Keratinocyte (primary cell): Measurements from ENCODE around the gene KCTD1. TPM values are rescaled to one million over a fixed set of nuclear protein-coding genes. Genes with fewer than 3 reads are reported as not detected.
A peak's percentile ranks its signal among the peaks of the same experiment; 100 is the strongest.

Experiments used
- DNase-seq: peaks from one replicate; pipeline ENCODE4 v3.0.0-alpha.2; 2011; ENCODE audit warnings: low read depth, missing footprints, low spot score
- FAIRE-seq: peaks from 2 replicates; lab custom pipeline; 2011; peaks lifted over from hg19 to GRCh38; lab: Jason Lieb, UNC
- H2AFZ ChIP-seq: 2 replicates; pipeline ENCODE4 v1.6.0; 2012; ENCODE audit warnings: low read length, control low read depth, inconsistent platforms; ENCODE audit not compliant: control insufficient read depth
- H3K27ac ChIP-seq: 2 replicates; pipeline ENCODE4 v1.5.1; 2011; ENCODE audit warnings: low read length; ENCODE audit not compliant: control insufficient read depth, insufficient read depth
- H3K27me3 ChIP-seq: 3 replicates; pipeline ENCODE4 v1.6.0; 2011; ENCODE audit warnings: low read length; ENCODE audit not compliant: control insufficient read depth, insufficient read depth; ENCODE audit errors: extremely low read depth
- H3K36me3 ChIP-seq, 2 experiments: 2 replicates in 1 of 2; 3 replicates in 1 of 2; pipeline ENCODE4 v1.5.1; 2011; ENCODE audit warnings: low read length in 2 of 2, mild to moderate bottlenecking in 1 of 2; ENCODE audit not compliant: control insufficient read depth in 2 of 2, insufficient read depth in 2 of 2; ENCODE audit errors: extremely low read depth in 1 of 2
- H3K4me1 ChIP-seq: 3 replicates; pipeline ENCODE4 v1.5.1; 2011; ENCODE audit warnings: low read length; ENCODE audit not compliant: control insufficient read depth, insufficient read depth; ENCODE audit errors: extremely low read depth
- H3K4me2 ChIP-seq: 3 replicates; pipeline ENCODE4 v1.6.0; 2011; ENCODE audit warnings: low read depth, low read length; ENCODE audit not compliant: control insufficient read depth, insufficient read depth; ENCODE audit errors: extremely low read depth
- H3K4me3 ChIP-seq, 3 experiments: fragments of 200-600 bp in 1 of 3; sonication (generic) in 1 of 3; 2 replicates in 2 of 3; 3 replicates in 1 of 3; pipeline ENCODE4 v1.5.1; 2011 to 2016; ENCODE audit warnings: low read length in 3 of 3, mild to moderate bottlenecking in 3 of 3, control low read depth in 2 of 3, inconsistent platforms in 1 of 3, low read depth in 1 of 3, mixed read lengths in 1 of 3, mixed run types in 1 of 3, moderate library complexity in 1 of 3; ENCODE audit not compliant: control insufficient read depth in 2 of 3, insufficient read depth in 2 of 3; ENCODE audit errors: extremely low read depth in 1 of 3
- H3K79me2 ChIP-seq: 2 replicates; pipeline ENCODE4 v1.6.0; 2012; ENCODE audit warnings: low read length; ENCODE audit not compliant: control insufficient read depth, insufficient read depth
- H3K9ac ChIP-seq: 3 replicates; pipeline ENCODE4 v1.6.0; 2011; ENCODE audit warnings: low read length; ENCODE audit not compliant: control insufficient read depth, insufficient read depth; ENCODE audit errors: extremely low read depth
- H3K9me1 ChIP-seq: 3 replicates; pipeline ENCODE4 v1.6.0; 2011; ENCODE audit warnings: low read length; ENCODE audit not compliant: control insufficient read depth, insufficient read depth; ENCODE audit errors: extremely low read depth
- H3K9me3 ChIP-seq: 2 replicates; pipeline ENCODE4 v1.5.1; 2012; ENCODE audit warnings: low read depth, low read length; ENCODE audit not compliant: control insufficient read depth
- H4K20me1 ChIP-seq: 3 replicates; pipeline ENCODE4 v1.6.0; 2011; ENCODE audit warnings: low read length; ENCODE audit not compliant: control insufficient read depth, insufficient read depth; ENCODE audit errors: extremely low read depth
- CTCF ChIP-seq, 3 experiments: IDR thresholded peaks in 1 of 3; conservative IDR thresholded peaks in 1 of 3; optimal IDR thresholded peaks in 1 of 3; 2 replicates in 2 of 3; 3 replicates in 1 of 3; pipeline versions ENCODE3 to v1.5.1; 2011; ENCODE audit warnings: low read length in 3 of 3, mild to moderate bottlenecking in 3 of 3, moderate library complexity in 2 of 3, control low read depth in 1 of 3, inconsistent platforms in 1 of 3; ENCODE audit not compliant: insufficient read depth in 2 of 3; ENCODE audit errors: extremely low read depth in 1 of 3
- EZH2 ChIP-seq: IDR thresholded peaks from one replicate; pipeline ENCODE4 v1.6.1; 2012; ENCODE audit warnings: inconsistent platforms, mild to moderate bottlenecking, low read length, moderate library complexity
- dilution Hi-C: fragments of 300-500 bp; cut with MboI; formaldehyde crosslinking; loops from one replicate; pipeline ENCODE4 v1.7.0; 2020; ENCODE audit warnings: low sequenced_read_pairs; ENCODE audit not compliant: extremely low pct_ligation_motif_present
- polyA plus RNA-seq, 5 experiments: library from polyadenylated mRNA; depleted of rRNA in 3 of 5; stranded (reverse) in 3 of 5; stranded (forward) in 1 of 5; unstranded in 1 of 5; fragments of >200 nt; gene quantifications; 1 replicate in 1 of 5; 2 replicates in 3 of 5; 3 replicates in 1 of 5; pipeline versions ENCODE4 v1.2.1 to v1.2.3, GENCODE V29; 2011 to 2012; ENCODE audit warnings: missing spikeins in 2 of 5, low read depth in 1 of 5, low replicate concordance in 1 of 5

The KCTD1 gene
- polyA plus RNA-seq, 1 donor (not counting 4 experiments of a cell fraction or from before 2014, with no cell fraction given): 32.1 TPM

GRCh38 chr18:26488417-26489009 is 59.8 kb downstream of the KCTD1 start:
- FAIRE-seq (peak; percentile 86), DNase-seq (peak; percentile 53)
- Histone ChIP-seq H3K9me1 (no peaks in the 10 kb centered on the region), H3K9ac (peak overlapping the region; percentile 59), H2AFZ (no peak overlapping the region), H3K79me2 (peaks cover 16% of the 10 kb centered on the region), H3K36me3 (peaks cover 5 to 11% of the 10 kb centered on the region in 2 experiments), H4K20me1 (no peaks in the 10 kb centered on the region), H3K4me3 (peak overlapping the region in 1 of 3 experiments; percentile 32), H3K27ac (peak overlapping the region; percentile 89), H3K27me3 (no peaks in the 10 kb centered on the region), H3K4me2 (peak overlapping the region; percentile 45), H3K9me3 (no peaks in the 10 kb centered on the region), H3K4me1 (peaks cover 34% of the 10 kb centered on the region)
- TF ChIP-seq CTCF (optimal IDR thresholded peaks at IDR 0.05 in 1 of 3, IDR thresholded peaks at IDR 0.05 in 1 of 3, conservative IDR thresholded peaks at IDR 0.05 in 1 of 3; ENCODE audit: extremely low read depth in 1 of 3, insufficient read depth in 2 of 3, low read length in 3 of 3): no peak
- TF ChIP-seq EZH2: no peak
- dilution Hi-C loops: no loop called here

- Histone ChIP-seq H2AFZ (no peak overlapping the region), H3K4me2 (peak overlapping the region; percentile 45), H3K4me1 (peaks cover 33% of the 10 kb centered on the region), H3K9me1 (no peaks in the 10 kb centered on the region), H3K27ac (peak overlapping the region; percentile 89), H4K20me1 (no peaks in the 10 kb centered on the region), H3K4me3 (peak overlapping the region in 2 of 3 experiments; percentile 19 to 28), H3K27me3 (no peaks in the 10 kb centered on the region), H3K9me3 (no peaks in the 10 kb centered on the region), H3K9ac (peak overlapping the region; percentile 59), H3K36me3 (peaks cover 5 to 10% of the 10 kb centered on the region in 2 experiments), H3K79me2 (peaks cover 17% of the 10 kb centered on the region)
- peak; percentile 85 for FAIRE-seq
- no peak for TF ChIP-seq CTCF (optimal IDR thresholded peaks at IDR 0.05 in 1 of 3, IDR thresholded peaks at IDR 0.05 in 1 of 3, conservative IDR thresholded peaks at IDR 0.05 in 1 of 3; ENCODE audit: extremely low read depth in 1 of 3, insufficient read depth in 2 of 3, low read length in 3 of 3)
- no peak for TF ChIP-seq EZH2
- dilution Hi-C loops: no loop called here
- peak; percentile 71 for DNase-seq
Measured at GRCh38 chr18:26487437-26487836, 60.9 kb downstream of the KCTD1 start.
